Activated CD4-positive, alpha-beta T cell treated with anti-CD3 and anti-CD28 coated beads for 48 hours (primary cell): Measurements from ENCODE around the gene BANP.
A peak's percentile ranks its signal among the peaks of the same experiment; 100 is the strongest.
"Not testable (repeated sequence)": the region's sequence is repeated elsewhere in the genome, so short reads cannot be mapped to it uniquely, and the experiment has no call there.

Source experiments
- DNase-seq: peaks from one replicate; pipeline ENCODE4 v3.0.0-alpha.2; 2020

Gene BANP

GRCh38 chr16:87950765-87951551 lies at the start of gene BANP:
TSS of gene BANP (plus strand) at chr16:87951434. CDS start at chr16:87975116, 23,682 bp downstream.
- DNase-seq, result peak; percentile 98

- not testable (repeated sequence) for DNase-seq
These were observed 46.3 kb upstream of the BANP start for GRCh38 chr16:87904963-87905362.

GRCh38 chr16:87905521-87905920 lies 45.7 kb upstream of the BANP start:
- not testable (repeated sequence) for DNase-seq

GRCh38 chr16:87908101-87908500 lies 43.1 kb upstream of the BANP start:
- DNase-seq, result not testable (repeated sequence)

- DNase-seq, result peak; percentile 93
These were observed 41.9 kb upstream of the BANP start for GRCh38 chr16:87909203-87909935.

- not testable (repeated sequence) for DNase-seq
These were observed 40.0 kb upstream of the BANP start for GRCh38 chr16:87911106-87911763.

GRCh38 chr16:87912691-87913090 lies 38.5 kb upstream of the BANP start:
- not testable (repeated sequence) for DNase-seq

GRCh38 chr16:87914021-87914725 lies 37.1 kb upstream of the BANP start:
- not testable (repeated sequence) for DNase-seq

- no peak for DNase-seq
These were observed 36.4 kb upstream of the BANP start for GRCh38 chr16:87914812-87915211.

GRCh38 chr16:87917503-87917902 lies 33.7 kb upstream of the BANP start:
- no peak for DNase-seq

GRCh38 chr16:87918338-87918737 lies 32.9 kb upstream of the BANP start:
- DNase-seq, result no peak

GRCh38 chr16:87918866-87919680 lies 32.2 kb upstream of the BANP start:
- DNase-seq, result no peak

- DNase-seq, result no peak
These were observed 31.6 kb upstream of the BANP start for GRCh38 chr16:87919681-87919994.

- DNase-seq, result no peak
These were observed 29.9 kb upstream of the BANP start for GRCh38 chr16:87921236-87921773.

GRCh38 chr16:87922250-87922871 lies 28.9 kb upstream of the BANP start:
- DNase-seq, result no peak

- no peak for DNase-seq
These were observed 27.0 kb upstream of the BANP start for GRCh38 chr16:87924041-87924810.

GRCh38 chr16:87924811-87925670 lies 26.2 kb upstream of the BANP start:
- DNase-seq, result no peak

GRCh38 chr16:87926246-87927194 lies 24.7 kb upstream of the BANP start:
- DNase-seq, result peak; percentile 54
